IMR-90 (cell line): ENCODE results near the gene GANC. TPM values are rescaled to one million over a fixed set of nuclear protein-coding genes. Genes with fewer than 3 reads are reported as not detected.

ENCODE experiments used
- ATAC-seq: fragments of 200-7000 bp; cut with Tn5 transposase; 2 replicates; pipeline ENCODE4 v1.9.1; 2020; ENCODE audit warnings: low read depth, mild to moderate bottlenecking, moderate library complexity
- BruUV-seq: library from RNA; stranded (reverse); fragments of 400-500 nt; replicated peaks from 2 replicates; lab custom pipeline; 2021; lab: Mats Ljungman, UMichigan
- CTCF ChIA-PET: fragments of 300-600 bp; formaldehyde crosslinking; extraction: SDS; loops from one replicate; lab custom pipeline; 2021; ENCODE audit warnings: antibody characterized with exemption; lab: Yijun Ruan, JAX
- POLR2A ChIA-PET: fragments of 300-600 bp; sonication (Branson Sonifier 250); formaldehyde crosslinking; loops from one replicate; lab custom pipeline; 2022; ENCODE audit warnings: antibody characterized with exemption; ENCODE audit not compliant: unreplicated experiment; lab: Charles Lee
- DNase-seq: peaks from one replicate; pipeline ENCODE4 v3.0.0; 2013
- H2AFZ ChIP-seq: replicated peaks from 2 replicates; pipeline ENCODE3; 2013; ENCODE audit warnings: low read length, mild to moderate bottlenecking; ENCODE audit not compliant: poor library complexity
- H2AK5ac ChIP-seq: 2 replicates; pipeline ENCODE4 v1.6.1; 2013; ENCODE audit warnings: low read depth, low read length, inconsistent platforms
- H2AK9ac ChIP-seq: replicated peaks from 2 replicates; pipeline ENCODE3; 2013; ENCODE audit warnings: mild to moderate bottlenecking, low read depth, low read length, moderate library complexity; ENCODE audit not compliant: poor library complexity
- H2BK120ac ChIP-seq: 2 replicates; pipeline ENCODE4 v1.6.1; 2013; ENCODE audit warnings: low read depth, low read length, inconsistent platforms
- H2BK15ac ChIP-seq: 3 replicates; pipeline ENCODE4 v1.6.1; 2013; ENCODE audit warnings: low read depth, low read length, inconsistent platforms
- H2BK20ac ChIP-seq: 2 replicates; pipeline ENCODE4 v1.6.1; 2013; ENCODE audit warnings: low read depth, mild to moderate bottlenecking, inconsistent platforms, low read length, moderate library complexity
- H2BK5ac ChIP-seq: 2 replicates; pipeline ENCODE4 v1.6.1; 2013; ENCODE audit warnings: mild to moderate bottlenecking, low read depth, low read length, inconsistent platforms; ENCODE audit not compliant: poor library complexity, severe bottlenecking
- H3K14ac ChIP-seq: replicated peaks from 2 replicates; pipeline ENCODE4 v1.6.1; 2013; ENCODE audit warnings: low read depth, low read length, inconsistent platforms
- H3K18ac ChIP-seq: 2 replicates; pipeline ENCODE4 v1.6.1; 2013; ENCODE audit warnings: low read depth, low read length, control low read depth
- H3K23ac ChIP-seq: 2 replicates; pipeline ENCODE4 v1.6.1; 2013; ENCODE audit warnings: low read depth, low read length, inconsistent platforms
- H3K27ac ChIP-seq: 2 replicates; pipeline ENCODE4 v1.5.1; 2013; ENCODE audit warnings: mild to moderate bottlenecking, control low read depth, low read length; ENCODE audit not compliant: insufficient read depth
- H3K27me3 ChIP-seq: 2 replicates; pipeline ENCODE4 v1.6.1; 2013; ENCODE audit warnings: low read length; ENCODE audit not compliant: control insufficient read depth, insufficient read depth
- H3K36me3 ChIP-seq: 2 replicates; pipeline ENCODE4 v1.6.1; 2013; ENCODE audit warnings: low read length, mixed read lengths; ENCODE audit not compliant: control insufficient read depth, insufficient read depth
- H3K4ac ChIP-seq: 2 replicates; pipeline ENCODE4 v1.6.1; 2013; ENCODE audit warnings: low read depth, low read length, inconsistent platforms
- H3K4me1 ChIP-seq: 2 replicates; pipeline ENCODE4 v1.6.1; 2013; ENCODE audit warnings: low read length, mixed read lengths; ENCODE audit not compliant: control insufficient read depth, insufficient read depth
- H3K4me2 ChIP-seq: 2 replicates; pipeline ENCODE4 v1.6.1; 2013; ENCODE audit warnings: low read depth, mild to moderate bottlenecking, control low read depth, low read length, moderate library complexity
- H3K4me3 ChIP-seq: 2 replicates; pipeline ENCODE4 v1.5.1; 2013; ENCODE audit warnings: low read depth, mild to moderate bottlenecking, control low read depth, low read length, moderate library complexity; ENCODE audit not compliant: insufficient read depth
- H3K56ac ChIP-seq: 2 replicates; pipeline ENCODE4 v1.6.1; 2013; ENCODE audit warnings: low read length, inconsistent platforms; ENCODE audit not compliant: insufficient read depth; ENCODE audit errors: extremely low read depth
- H3K79me1 ChIP-seq, 2 experiments: 2 replicates each; pipeline ENCODE4 v1.6.1; 2013; ENCODE audit warnings: low read length in 2 of 2, inconsistent platforms in 1 of 2, low read depth in 1 of 2
- H3K9ac ChIP-seq: 2 replicates; pipeline ENCODE4 v1.6.1; 2013; ENCODE audit warnings: low read depth, low read length, control low read depth
- H3K9me1 ChIP-seq: 2 replicates; pipeline ENCODE4 v1.6.1; 2013; ENCODE audit warnings: low read length, inconsistent platforms; ENCODE audit not compliant: insufficient read depth
- H3K9me3 ChIP-seq: 2 replicates; pipeline ENCODE4 v1.6.1; 2013; ENCODE audit warnings: low read length; ENCODE audit not compliant: control insufficient read depth, insufficient read depth
- H4K20me1 ChIP-seq: 2 replicates; pipeline ENCODE4 v1.6.1; 2013; ENCODE audit warnings: low read length, inconsistent platforms; ENCODE audit not compliant: insufficient read depth
- H4K5ac ChIP-seq: 2 replicates; pipeline ENCODE4 v1.6.1; 2013; ENCODE audit warnings: mild to moderate bottlenecking, low read depth, low read length, control low read depth
- H4K8ac ChIP-seq, 2 experiments: 2 replicates each; pipeline ENCODE4 v1.6.1; 2013; ENCODE audit warnings: low read depth in 2 of 2, low read length in 2 of 2, control low read depth in 1 of 2, inconsistent platforms in 1 of 2
- H4K91ac ChIP-seq: 2 replicates; pipeline ENCODE4 v1.6.1; 2013; ENCODE audit warnings: low read depth, low read length, inconsistent platforms; ENCODE audit not compliant: insufficient read depth
- CEBPB ChIP-seq: IDR thresholded peaks from 2 replicates; pipeline ENCODE4 v1.6.1; 2012; ENCODE audit warnings: low read depth, low read length, improper control_type of control experiment
- CTCF ChIP-seq: conservative IDR thresholded peaks from 2 replicates; pipeline ENCODE4 v1.5.1; 2012; ENCODE audit warnings: mild to moderate bottlenecking, low read depth, low read length, improper control_type of control experiment
- MAFK ChIP-seq: IDR thresholded peaks from 2 replicates; pipeline ENCODE4 v1.6.1; 2012; ENCODE audit warnings: low read depth, low read length, improper control_type of control experiment
- MXI1 ChIP-seq: IDR thresholded peaks from 2 replicates; pipeline ENCODE4 v1.6.1; 2012; ENCODE audit warnings: low read depth, mild to moderate bottlenecking, low read length, moderate library complexity, borderline replicate concordance
- NFE2L2 ChIP-seq: fragments of 150-350 bp; IDR thresholded peaks from 2 replicates; pipeline ENCODE4 v1.6.1; 2016; ENCODE audit warnings: low read depth, mild to moderate bottlenecking, low read length
- RAD21 ChIP-seq: IDR thresholded peaks from 2 replicates; pipeline ENCODE4 v1.6.1; 2012; ENCODE audit warnings: low read length, improper control_type of control experiment
- RCOR1 ChIP-seq: IDR thresholded peaks from 2 replicates; pipeline ENCODE4 v1.6.1; 2012; ENCODE audit warnings: mild to moderate bottlenecking, low read length, improper control_type of control experiment; ENCODE audit not compliant: insufficient replicate concordance
- SMC3 ChIP-seq: fragments of 150-350 bp; IDR thresholded peaks from 2 replicates; pipeline ENCODE4 v1.6.1; 2016; ENCODE audit warnings: low read depth, mild to moderate bottlenecking, antibody characterized with exemption, low read length, moderate library complexity
- USF2 ChIP-seq: fragments of 150-350 bp; IDR thresholded peaks from 2 replicates; pipeline ENCODE4 v1.6.1; 2017; ENCODE audit warnings: mild to moderate bottlenecking, antibody characterized with exemption, low read length, low read depth
- whole genome bisulfite sequencing, 2 experiments: methylation state at CpG; one replicate each; pipeline versions ENCODE4 v1.1.5 to v1.1.7; 2013; ENCODE audit warnings: missing lambda C conversion rate in 2 of 2; ENCODE audit not compliant: insufficient read length in 1 of 2; ENCODE audit errors: extremely low coverage in 2 of 2; 5-methylcytosine and 5-hydroxymethylcytosine counted together
- dilution Hi-C: fragments of 300-500 bp; cut with HindIII; formaldehyde crosslinking; loops from one replicate; pipeline ENCODE4 v1.14.3; 2018; ENCODE audit warnings: low sequenced_read_pairs; ENCODE audit not compliant: unreplicated experiment
- in situ Hi-C: fragments of 300-500 bp; cut with MboI; formaldehyde crosslinking; loops from 3 replicates; pipeline ENCODE4 v1.14.3; 2019; ENCODE audit warnings: low sequenced_read_pairs, inconsistent platforms, mixed read lengths
- intact Hi-C: fragments of 100-400 bp; cut with micrococcal nuclease; formaldehyde crosslinking; loops from 2 replicates; pipeline ENCODE4 v1.10.0; 2022
- polyA plus RNA-seq, 3 experiments: library from polyadenylated mRNA; depleted of rRNA; stranded (reverse); fragments of >200 nt; gene quantifications; 2 replicates each; pipeline ENCODE4 v1.2.3, GENCODE V29; 2012; ENCODE audit warnings: low replicate concordance in 1 of 3
- total RNA-seq: library from RNA; depleted of rRNA; stranded (reverse); fragments of >200 nt; gene quantifications from 2 replicates; pipeline ENCODE4 v1.2.3, GENCODE V29; 2012
- TF ChIP-seq, protein P1 (sequence below): fragments of 150-350 bp; IDR thresholded peaks from 2 replicates; pipeline ENCODE4 v1.6.1; 2016; ENCODE audit warnings: low read depth, mild to moderate bottlenecking, low read length, moderate library complexity, borderline replicate concordance

GANC gene
- total and polyA plus RNA-seq, 2 of the 4 experiments (the other 2 are of a cell fraction): 7.1 to 19.2 TPM

- Histone ChIP-seq H2BK120ac (no peak overlapping the region), H3K4me3 (no peak overlapping the region), H3K9me1 (0 out of 2 replicates have a peak, but pooled peaks cover 8% of the 10 kb centered on the region), H3K9ac (no peak overlapping the region), H4K5ac (no peak overlapping the region), H3K18ac (no peak overlapping the region), H3K4me2 (no peak overlapping the region), H4K20me1 (no peaks in the 10 kb centered on the region), H2BK15ac (no peak overlapping the region), H2AK5ac (no peak overlapping the region), H2AK9ac (no peak overlapping the region), H3K27ac (no peak overlapping the region), H2BK5ac (no peak overlapping the region), H4K8ac (no peak overlapping the region), H3K79me1 (no peaks in the 10 kb centered on the region), H3K4me1 (no peaks in the 10 kb centered on the region), H3K27me3 (no peaks in the 10 kb centered on the region), H3K36me3 (no peaks in the 10 kb centered on the region), H3K4ac (no peak overlapping the region), H3K14ac (no peak overlapping the region), H4K91ac (no peak overlapping the region), H3K23ac (0 out of 2 replicates have a peak overlapping the region, but pooled peaks have one; percentile 11), H2BK20ac (no peak overlapping the region), H2AFZ (no peak overlapping the region), H3K56ac (no peak overlapping the region), H3K9me3 (no peaks in the 10 kb centered on the region)
- intact Hi-C loops (no loop called here), in situ Hi-C loops (no loop called here), dilution Hi-C loops (no loop called here)
- ATAC-seq (no peak), DNase-seq (no peak)
- ChIA-PET POLR2A (no interaction called here), CTCF (interaction anchor here (1.1 kb wide), 1 partner anchor 179 kb away, joined by 4 read pairs; no protein-coding TSS in a partner anchor)
- BruUV-seq: no TSS peak
- TF ChIP-seq RCOR1: no peak
- TF ChIP-seq CEBPB: no peak
- TF ChIP-seq CTCF: no peak
- no peak for TF ChIP-seq MXI1
- TF ChIP-seq USF2: no peak
- TF ChIP-seq, protein P1, sequence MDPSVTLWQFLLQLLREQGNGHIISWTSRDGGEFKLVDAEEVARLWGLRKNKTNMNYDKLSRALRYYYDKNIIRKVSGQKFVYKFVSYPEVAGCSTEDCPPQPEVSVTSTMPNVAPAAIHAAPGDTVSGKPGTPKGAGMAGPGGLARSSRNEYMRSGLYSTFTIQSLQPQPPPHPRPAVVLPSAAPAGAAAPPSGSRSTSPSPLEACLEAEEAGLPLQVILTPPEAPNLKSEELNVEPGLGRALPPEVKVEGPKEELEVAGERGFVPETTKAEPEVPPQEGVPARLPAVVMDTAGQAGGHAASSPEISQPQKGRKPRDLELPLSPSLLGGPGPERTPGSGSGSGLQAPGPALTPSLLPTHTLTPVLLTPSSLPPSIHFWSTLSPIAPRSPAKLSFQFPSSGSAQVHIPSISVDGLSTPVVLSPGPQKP: no peak
- TF ChIP-seq RAD21: no peak
- no peak for TF ChIP-seq NFE2L2
- TF ChIP-seq SMC3: no peak
- TF ChIP-seq MAFK: no peak
- no CpG with 5 or more reads among the region's 2 CpGs for WGBS, 2 experiments
Measured at GRCh38 chr15:42329161-42329560, 56.2 kb downstream of the GANC start.
